ENCODE measurements around the gene RNU1-2. TPM values are rescaled to one million over a fixed set of nuclear protein-coding genes. Genes with fewer than 3 reads are reported as not detected.
"Not testable (repeated sequence)": the region's sequence is repeated elsewhere in the genome, so short reads cannot be mapped to it uniquely, and the experiment has no call there.

Gene RNU1-2
- total RNA-seq, 1 experiment from 2014 or later, result 1,622 TPM

GRCh38 chr1:16931206-16931934, 35.6 kb downstream of the RNU1-2 start:
- H3K4me1 Mint-ChIP-seq (ENCODE audit: low read depth, unreplicated experiment); H3K9me3 ChIP-seq; BruUV-seq (replicated peaks); H3K4me3 Mint-ChIP-seq (ENCODE audit: unreplicated experiment); H3K9me3 Mint-ChIP-seq (ENCODE audit: unreplicated experiment); H3K36me3 Mint-ChIP-seq (ENCODE audit: insufficient read depth, unreplicated experiment); H3K27me3 ChIP-seq (replicated peaks; ENCODE audit: control insufficient read depth, insufficient read depth, low read length); H3K4me1 ChIP-seq; H3K27ac Mint-ChIP-seq (ENCODE audit: unreplicated experiment); DNase-seq; intact Hi-C loops (cut with micrococcal nuclease; ENCODE audit: unreplicated experiment); H3K4me3 ChIP-seq (ENCODE audit: low read depth, low read length); H3K36me3 ChIP-seq (ENCODE audit: control insufficient read depth, insufficient read depth, low read length); POLR2A ChIA-PET; H3K27me3 Mint-ChIP-seq (ENCODE audit: insufficient read depth, unreplicated experiment): not testable (repeated sequence)
- CTCF ChIA-PET, result interaction anchor here (0.7 kb wide), 1 partner anchor 622 kb away, joined by 4 read pairs; no protein-coding TSS in a partner anchor

GRCh38 chr1:16933945-16934344, 38.2 kb downstream of the RNU1-2 start:
- H3K36me3 ChIP-seq (ENCODE audit: control insufficient read depth, insufficient read depth, low read length); H3K9me3 Mint-ChIP-seq (ENCODE audit: unreplicated experiment); H3K4me3 ChIP-seq (ENCODE audit: low read depth, low read length); H3K9me3 ChIP-seq; DNase-seq; H3K36me3 Mint-ChIP-seq (ENCODE audit: insufficient read depth, unreplicated experiment); H3K4me1 Mint-ChIP-seq (ENCODE audit: low read depth, unreplicated experiment); H3K27me3 Mint-ChIP-seq (ENCODE audit: insufficient read depth, unreplicated experiment); BruUV-seq (replicated peaks); H3K27me3 ChIP-seq (replicated peaks; ENCODE audit: control insufficient read depth, insufficient read depth, low read length); H3K4me3 Mint-ChIP-seq (ENCODE audit: unreplicated experiment); intact Hi-C loops (cut with micrococcal nuclease; ENCODE audit: unreplicated experiment); H3K4me1 ChIP-seq; CTCF ChIA-PET; H3K27ac Mint-ChIP-seq (ENCODE audit: unreplicated experiment): not testable (repeated sequence)
- POLR2A ChIA-PET, result interaction anchor here (0.7 kb wide), 1 partner anchor 9 kb away, joined by 3 read pairs; no protein-coding TSS in a partner anchor

- H3K4me3 Mint-ChIP-seq (ENCODE audit: unreplicated experiment); H3K27ac Mint-ChIP-seq (ENCODE audit: unreplicated experiment); H3K4me1 ChIP-seq; H3K9me3 ChIP-seq; H3K27me3 ChIP-seq (replicated peaks; ENCODE audit: control insufficient read depth, insufficient read depth, low read length); H3K4me3 ChIP-seq (ENCODE audit: low read depth, low read length); H3K27me3 Mint-ChIP-seq (ENCODE audit: insufficient read depth, unreplicated experiment); intact Hi-C loops (cut with micrococcal nuclease; ENCODE audit: unreplicated experiment); H3K36me3 Mint-ChIP-seq (ENCODE audit: insufficient read depth, unreplicated experiment); BruUV-seq (replicated peaks); H3K9me3 Mint-ChIP-seq (ENCODE audit: unreplicated experiment); DNase-seq; H3K4me1 Mint-ChIP-seq (ENCODE audit: low read depth, unreplicated experiment); H3K36me3 ChIP-seq (ENCODE audit: control insufficient read depth, insufficient read depth, low read length): not testable (repeated sequence)
- ChIA-PET CTCF (interaction anchor here (1.0 kb wide), 1 partner anchor 8 kb away, joined by 3 read pairs; no protein-coding TSS in a partner anchor), POLR2A (interaction anchor here (0.5 kb wide), 1 partner anchor 853 kb away, joined by 3 read pairs; no protein-coding TSS in a partner anchor)
Measured at GRCh38 chr1:16936580-16936979, 40.8 kb downstream of the RNU1-2 start.

GRCh38 chr1:16938351-16939321, 42.9 kb downstream of the RNU1-2 start:
- intact Hi-C loops (cut with micrococcal nuclease; ENCODE audit: unreplicated experiment), result no loop called here
- H3K4me3 Mint-ChIP-seq (ENCODE audit: unreplicated experiment), result no peak overlapping the region
- TF ChIP-seq CTCF (IDR thresholded peaks at IDR 0.05; ENCODE audit: insufficient read depth in 1 of 2, low read depth in 1 of 2, low read length in 1 of 2, severe bottlenecking in 1 of 2, unreplicated experiment in 1 of 2), result no peak
- no peaks in the 10 kb centered on the region for H3K36me3 Mint-ChIP-seq (ENCODE audit: insufficient read depth, unreplicated experiment)
- no peak overlapping the region for H3K27ac Mint-ChIP-seq (ENCODE audit: unreplicated experiment)
- ChIA-PET POLR2A (no interaction called here), CTCF (interaction anchor here (0.6 to 1.3 kb wide), 2 partner anchors 13 to 661 kb away, joined by 3 to 8 read pairs; no protein-coding TSS in a partner anchor)
- H3K36me3 ChIP-seq (ENCODE audit: control insufficient read depth, insufficient read depth, low read length), result no peaks in the 10 kb centered on the region
- H3K9me3 ChIP-seq, result no peaks in the 10 kb centered on the region
- no peaks in the 10 kb centered on the region for H3K4me1 Mint-ChIP-seq (ENCODE audit: low read depth, unreplicated experiment)
- no peak overlapping the region for H3K4me3 ChIP-seq (ENCODE audit: low read depth, low read length)
- H3K9me3 Mint-ChIP-seq (ENCODE audit: unreplicated experiment), result no peaks in the 10 kb centered on the region
- no TSS peak for BruUV-seq (replicated peaks)
- H3K27me3 Mint-ChIP-seq (ENCODE audit: insufficient read depth, unreplicated experiment), result no peaks in the 10 kb centered on the region
- no peak for DNase-seq
- no peaks in the 10 kb centered on the region for H3K4me1 ChIP-seq
- no peaks in the 10 kb centered on the region for H3K27me3 ChIP-seq (replicated peaks; ENCODE audit: control insufficient read depth, insufficient read depth, low read length)

- H3K4me1 ChIP-seq; DNase-seq; H3K4me3 Mint-ChIP-seq (ENCODE audit: unreplicated experiment); H3K36me3 Mint-ChIP-seq (ENCODE audit: insufficient read depth, unreplicated experiment); H3K4me3 ChIP-seq (ENCODE audit: low read depth, low read length); BruUV-seq (replicated peaks); H3K27me3 Mint-ChIP-seq (ENCODE audit: insufficient read depth, unreplicated experiment); H3K9me3 ChIP-seq; H3K27me3 ChIP-seq (replicated peaks; ENCODE audit: control insufficient read depth, insufficient read depth, low read length); H3K36me3 ChIP-seq (ENCODE audit: control insufficient read depth, insufficient read depth, low read length); intact Hi-C loops (cut with micrococcal nuclease; ENCODE audit: unreplicated experiment); H3K4me1 Mint-ChIP-seq (ENCODE audit: low read depth, unreplicated experiment); H3K9me3 Mint-ChIP-seq (ENCODE audit: unreplicated experiment); POLR2A ChIA-PET; H3K27ac Mint-ChIP-seq (ENCODE audit: unreplicated experiment): not testable (repeated sequence)
- CTCF ChIA-PET, result interaction anchor here (0.6 kb wide), 1 partner anchor 662 kb away, joined by 3 read pairs; no protein-coding TSS in a partner anchor
Measured at GRCh38 chr1:16939386-16940180, 43.8 kb downstream of the RNU1-2 start.
